ENCODE data around the gene FGFRL1. TPM values are rescaled to one million over a fixed set of nuclear protein-coding genes. Genes with fewer than 3 reads are reported as not detected.

The FGFRL1 gene
- total RNA-seq, 1 experiment from 2014 or later, result 59.5 TPM

DNA sequence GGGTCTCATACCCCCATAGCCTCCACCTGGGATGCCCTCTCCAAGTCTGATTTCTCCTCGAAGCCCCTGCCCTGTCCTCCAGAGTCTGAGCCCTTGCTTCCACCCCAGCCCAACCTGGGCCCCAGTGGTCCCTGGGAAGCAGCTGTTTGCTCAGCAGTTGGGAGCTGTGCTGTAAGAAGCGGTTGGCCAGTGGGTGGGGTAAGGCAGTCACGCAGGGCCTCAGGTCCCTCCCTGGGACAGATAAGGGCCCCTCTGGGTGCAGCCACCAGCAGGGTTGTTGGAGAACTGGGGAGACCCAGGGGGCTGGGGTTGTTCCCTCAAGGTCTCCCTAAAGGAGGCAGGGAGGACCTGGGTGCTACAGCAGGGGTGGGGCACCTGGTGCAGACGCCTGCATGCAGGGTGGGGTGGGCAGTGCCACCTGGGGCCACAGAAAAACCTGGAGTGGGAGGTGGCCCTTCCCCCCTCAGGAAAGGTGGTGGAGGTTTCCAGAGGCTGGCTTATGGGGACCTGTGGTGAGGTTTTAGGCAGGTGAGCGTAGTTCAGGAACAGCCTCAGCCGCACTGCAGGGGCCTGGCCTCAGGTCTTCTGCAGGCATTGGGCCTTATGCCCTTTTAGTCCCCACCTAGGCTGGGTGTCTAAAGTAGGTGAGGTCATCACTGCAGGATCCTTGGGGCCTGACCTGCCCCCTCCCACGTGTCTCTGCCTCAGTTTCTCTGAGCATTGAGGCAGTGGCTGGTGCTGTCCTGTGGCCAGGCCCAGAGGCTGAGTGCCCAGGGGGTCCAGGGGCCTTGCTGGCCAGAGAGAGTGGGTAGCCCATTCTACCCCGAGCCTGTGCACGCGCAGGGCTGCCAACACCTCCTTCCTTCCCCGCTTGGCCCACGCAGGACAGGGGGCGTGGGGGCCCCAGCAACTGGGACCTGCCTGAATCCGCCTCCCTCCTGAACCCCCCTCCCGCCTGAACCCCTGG lies 15.1 kb upstream of the FGFRL1 start:
- Histone ChIP-seq H3K9me3 (ENCODE audit: insufficient read depth, low read depth) (no peaks in the 10 kb centered on the region), H3K9me2 (ENCODE audit: insufficient read depth) (no peaks in the 10 kb centered on the region), H3F3A (ENCODE audit: insufficient read depth, low read depth) (peaks cover 7% of the 10 kb centered on the region; the same call in 1 of the 2 replicates), H4K20me1 (ENCODE audit: insufficient read depth) (peaks cover 7% of the 10 kb centered on the region; the same call in 1 of the 2 replicates), H3K4me1 (replicated peaks; ENCODE audit: insufficient read depth) (peaks cover 12% of the 10 kb centered on the region), H3K4me3 (no peak overlapping the region), H3K4me2 (no peak overlapping the region), H3K27me3 (ENCODE audit: insufficient read depth, low read depth) (peaks cover 11% of the 10 kb centered on the region), H3K79me2 (ENCODE audit: low read depth) (no peaks in the 10 kb centered on the region), H2AFZ (no peak overlapping the region), H3K36me3 (ENCODE audit: low read depth) (no peaks in the 10 kb centered on the region), H3K27ac (no peak overlapping the region)
- no TSS peak for BruUV-seq (replicated peaks)
- POLR2A ChIA-PET (ENCODE audit: unreplicated experiment), result no interaction called here
- intact Hi-C loops (cut with micrococcal nuclease; ENCODE audit: unreplicated experiment), result no loop called here
- TF ChIP-seq, protein P1, sequence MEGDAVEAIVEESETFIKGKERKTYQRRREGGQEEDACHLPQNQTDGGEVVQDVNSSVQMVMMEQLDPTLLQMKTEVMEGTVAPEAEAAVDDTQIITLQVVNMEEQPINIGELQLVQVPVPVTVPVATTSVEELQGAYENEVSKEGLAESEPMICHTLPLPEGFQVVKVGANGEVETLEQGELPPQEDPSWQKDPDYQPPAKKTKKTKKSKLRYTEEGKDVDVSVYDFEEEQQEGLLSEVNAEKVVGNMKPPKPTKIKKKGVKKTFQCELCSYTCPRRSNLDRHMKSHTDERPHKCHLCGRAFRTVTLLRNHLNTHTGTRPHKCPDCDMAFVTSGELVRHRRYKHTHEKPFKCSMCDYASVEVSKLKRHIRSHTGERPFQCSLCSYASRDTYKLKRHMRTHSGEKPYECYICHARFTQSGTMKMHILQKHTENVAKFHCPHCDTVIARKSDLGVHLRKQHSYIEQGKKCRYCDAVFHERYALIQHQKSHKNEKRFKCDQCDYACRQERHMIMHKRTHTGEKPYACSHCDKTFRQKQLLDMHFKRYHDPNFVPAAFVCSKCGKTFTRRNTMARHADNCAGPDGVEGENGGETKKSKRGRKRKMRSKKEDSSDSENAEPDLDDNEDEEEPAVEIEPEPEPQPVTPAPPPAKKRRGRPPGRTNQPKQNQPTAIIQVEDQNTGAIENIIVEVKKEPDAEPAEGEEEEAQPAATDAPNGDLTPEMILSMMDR (conservative IDR thresholded peaks at IDR 0.05), result no peak
- no peak for TF ChIP-seq EZH2 (IDR thresholded peaks at IDR 0.05; ENCODE audit: low read depth)
- CTCF ChIA-PET, result no interaction called here
- no peak for DNase-seq

DNA sequence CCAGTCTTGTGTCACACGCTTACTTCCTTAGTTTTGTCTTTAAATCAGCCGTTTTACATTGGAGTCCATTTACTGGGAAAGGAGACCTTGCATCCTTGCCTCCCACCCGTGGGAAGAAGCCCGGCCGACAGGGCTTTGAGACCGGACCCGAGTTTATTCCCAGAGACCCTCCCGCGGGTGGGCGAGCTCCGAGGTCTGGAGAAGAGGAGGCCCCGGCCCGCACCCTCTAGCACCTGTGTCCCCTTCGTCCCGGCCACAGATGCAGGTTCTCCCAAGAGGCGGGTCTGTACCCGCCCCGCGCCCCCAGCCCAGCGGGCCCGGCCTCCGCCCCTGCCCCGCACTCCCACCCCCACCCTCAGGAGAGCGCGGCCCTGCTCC lies 14.4 kb upstream of the FGFRL1 start:
- POLR2A ChIA-PET (ENCODE audit: unreplicated experiment), result no interaction called here
- peaks cover 7% of the 10 kb centered on the region; the same call in 1 of the 2 replicates for H3F3A ChIP-seq (ENCODE audit: insufficient read depth, low read depth)
- no peaks in the 10 kb centered on the region for H3K9me2 ChIP-seq (ENCODE audit: insufficient read depth)
- CTCF ChIA-PET, result no interaction called here
- peaks cover 12% of the 10 kb centered on the region for H3K4me1 ChIP-seq (replicated peaks; ENCODE audit: insufficient read depth)
- H3K27ac ChIP-seq, result no peak overlapping the region
- no peak overlapping the region for H2AFZ ChIP-seq
- H3K4me3 ChIP-seq, result no peak overlapping the region
- no TSS peak for BruUV-seq (replicated peaks)
- H4K20me1 ChIP-seq (ENCODE audit: insufficient read depth), result peaks cover 7% of the 10 kb centered on the region; the same call in 1 of the 2 replicates
- DNase-seq, result no peak
- peaks cover 11% of the 10 kb centered on the region for H3K27me3 ChIP-seq (ENCODE audit: insufficient read depth, low read depth)
- H3K4me2 ChIP-seq, result no peak overlapping the region
- TF ChIP-seq EZH2 (IDR thresholded peaks at IDR 0.05; ENCODE audit: low read depth), result no peak
- TF ChIP-seq, protein P1 (conservative IDR thresholded peaks at IDR 0.05), result no peak
- no peaks in the 10 kb centered on the region for H3K79me2 ChIP-seq (ENCODE audit: low read depth)
- intact Hi-C loops (cut with micrococcal nuclease; ENCODE audit: unreplicated experiment), result no loop called here
- no peaks in the 10 kb centered on the region for H3K9me3 ChIP-seq (ENCODE audit: insufficient read depth, low read depth)
- no peaks in the 10 kb centered on the region for H3K36me3 ChIP-seq (ENCODE audit: low read depth)

DNA sequence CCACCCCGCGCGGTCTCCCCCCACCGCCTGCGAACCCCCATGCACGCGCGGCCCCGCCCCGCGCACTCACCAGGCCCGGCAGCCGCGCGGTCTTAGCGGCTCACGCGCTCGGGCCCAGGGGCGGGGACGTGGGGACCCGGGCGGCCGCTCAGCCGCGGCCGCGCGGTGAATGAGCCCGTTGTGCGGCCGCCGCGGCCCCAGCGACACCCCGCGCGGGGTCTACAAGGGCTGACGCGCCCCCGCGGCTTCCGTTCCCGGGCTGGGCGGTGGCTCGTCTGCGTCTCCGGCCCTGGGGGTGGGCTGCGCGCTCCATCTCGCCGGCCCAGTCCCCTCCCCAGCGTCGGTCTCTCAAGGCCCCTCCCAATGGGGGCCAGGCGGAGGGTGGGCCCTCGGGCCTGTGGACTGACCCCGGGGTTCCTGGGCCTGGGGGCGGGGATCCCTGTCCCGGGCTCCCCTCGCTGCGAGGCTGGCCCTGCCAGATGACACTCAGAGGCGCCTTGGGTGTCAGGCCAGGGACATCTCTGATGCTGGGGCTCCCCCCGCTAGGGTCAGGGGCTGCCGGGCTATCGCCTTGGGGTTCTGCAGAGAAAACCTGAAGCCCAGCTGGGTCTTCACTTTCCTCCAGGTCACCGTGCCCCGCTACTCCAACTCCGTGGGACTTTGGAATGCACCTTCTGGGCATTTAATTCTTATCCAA lies 13.9 kb upstream of the FGFRL1 start:
- DNase-seq, result no peak
- Histone ChIP-seq H3K9me3 (ENCODE audit: insufficient read depth, low read depth) (no peaks in the 10 kb centered on the region), H2AFZ (no peak overlapping the region), H3K36me3 (ENCODE audit: low read depth) (no peaks in the 10 kb centered on the region), H3K4me3 (no peak overlapping the region), H3K27me3 (ENCODE audit: insufficient read depth, low read depth) (peaks cover 11% of the 10 kb centered on the region), H4K20me1 (ENCODE audit: insufficient read depth) (peaks cover 7% of the 10 kb centered on the region; the same call in 1 of the 2 replicates), H3K4me2 (no peak overlapping the region), H3F3A (ENCODE audit: insufficient read depth, low read depth) (peaks cover 7% of the 10 kb centered on the region; the same call in 1 of the 2 replicates), H3K79me2 (ENCODE audit: low read depth) (no peaks in the 10 kb centered on the region), H3K4me1 (replicated peaks; ENCODE audit: insufficient read depth) (peaks cover 11% of the 10 kb centered on the region), H3K9me2 (ENCODE audit: insufficient read depth) (no peaks in the 10 kb centered on the region), H3K27ac (no peak overlapping the region)
- CTCF ChIA-PET, result no interaction called here
- POLR2A ChIA-PET (ENCODE audit: unreplicated experiment), result no interaction called here
- TF ChIP-seq EZH2 (IDR thresholded peaks at IDR 0.05; ENCODE audit: low read depth), result no peak
- TF ChIP-seq, protein P1 (conservative IDR thresholded peaks at IDR 0.05), result no peak
- BruUV-seq (replicated peaks), result no TSS peak
- intact Hi-C loops (cut with micrococcal nuclease; ENCODE audit: unreplicated experiment), result no loop called here
